Uterus (tissue), 4 donors: ENCODE data around the gene RAB34. TPM values are rescaled to one million over a fixed set of nuclear protein-coding genes. Genes with fewer than 3 reads are reported as not detected.
"Not testable (repeated sequence)": the region's sequence is repeated elsewhere in the genome, so short reads cannot be mapped to it uniquely, and the experiment has no call there.

ENCODE experiments used
- DNase-seq, 2 donors: peaks; one replicate each; pipeline ENCODE4 v3.0.0-alpha.2; 2019 to 2020
- H3K27ac ChIP-seq, 2 donors: fragments of 200-600 bp; sonication (generic); 1 replicate in 1 of 2; 2 replicates in 1 of 2; pipeline ENCODE4 v1.5.1; 2016 to 2018
- H3K27me3 ChIP-seq, 2 donors: fragments of 200-600 bp; sonication (generic); one replicate each; pipeline ENCODE4 v1.5.1; 2018 to 2019; ENCODE audit warnings: control low read depth in 1 of 2
- H3K36me3 ChIP-seq, 2 donors: fragments of 200-600 bp; sonication (generic); one replicate each; pipeline ENCODE4 v1.5.1; 2019; ENCODE audit warnings: control low read depth in 1 of 2
- H3K4me1 ChIP-seq, 2 donors: fragments of 200-600 bp; sonication (generic); one replicate each; pipeline ENCODE4 v1.5.1; 2018 to 2019; ENCODE audit warnings: control low read depth in 1 of 2
- H3K4me3 ChIP-seq, 2 donors: fragments of 200-600 bp; sonication (generic); 1 replicate in 1 of 2; 2 replicates in 1 of 2; pipeline ENCODE4 v1.5.1; 2018 to 2019; ENCODE audit warnings: mild to moderate bottlenecking in 1 of 2
- H3K9me3 ChIP-seq, 2 donors: fragments of 200-600 bp; sonication (generic); one replicate each; pipeline ENCODE4 v1.5.1; 2019; ENCODE audit warnings: control low read depth in 1 of 2
- POLR2A ChIP-seq, 2 donors: fragments of 450-650 bp; IDR thresholded peaks; one replicate each; pipeline ENCODE4 v1.6.1; 2016; ENCODE audit warnings: antibody characterized with exemption in 2 of 2, mild to moderate bottlenecking in 1 of 2, moderate library complexity in 1 of 2
- intact Hi-C: fragments of 100-400 bp; cut with DNase I; formaldehyde crosslinking; loops from one replicate; pipeline ENCODE4 v1.15.1; 2023; ENCODE audit warnings: low total_unique reads
- total RNA-seq, 4 donors: library from RNA; depleted of rRNA in 3 of 4; stranded (reverse); fragments of >200 nt in 3 of 4; gene quantifications; one replicate each; pipeline versions ENCODE4 v1.1.0 to v1.2.4, GENCODE V29; 2014 to 2023
- TF ChIP-seq, protein P1 (sequence below), 4 experiments: fragments of 200-600 bp in 2 of 4; fragments of 450-650 bp in 2 of 4; sonication (generic) in 2 of 4; IDR thresholded peaks; one replicate each; pipeline ENCODE4 v1.5.1; 2016 to 2019; ENCODE audit warnings: antibody characterized with exemption in 4 of 4, mild to moderate bottlenecking in 2 of 4, moderate library complexity in 1 of 4
- donor health status: DM: yes; HTN: yes; CAD: no.

RAB34 gene
- total RNA-seq, 4 donors from 2014 or later, result 113 to 411 (median 126) TPM

DNA sequence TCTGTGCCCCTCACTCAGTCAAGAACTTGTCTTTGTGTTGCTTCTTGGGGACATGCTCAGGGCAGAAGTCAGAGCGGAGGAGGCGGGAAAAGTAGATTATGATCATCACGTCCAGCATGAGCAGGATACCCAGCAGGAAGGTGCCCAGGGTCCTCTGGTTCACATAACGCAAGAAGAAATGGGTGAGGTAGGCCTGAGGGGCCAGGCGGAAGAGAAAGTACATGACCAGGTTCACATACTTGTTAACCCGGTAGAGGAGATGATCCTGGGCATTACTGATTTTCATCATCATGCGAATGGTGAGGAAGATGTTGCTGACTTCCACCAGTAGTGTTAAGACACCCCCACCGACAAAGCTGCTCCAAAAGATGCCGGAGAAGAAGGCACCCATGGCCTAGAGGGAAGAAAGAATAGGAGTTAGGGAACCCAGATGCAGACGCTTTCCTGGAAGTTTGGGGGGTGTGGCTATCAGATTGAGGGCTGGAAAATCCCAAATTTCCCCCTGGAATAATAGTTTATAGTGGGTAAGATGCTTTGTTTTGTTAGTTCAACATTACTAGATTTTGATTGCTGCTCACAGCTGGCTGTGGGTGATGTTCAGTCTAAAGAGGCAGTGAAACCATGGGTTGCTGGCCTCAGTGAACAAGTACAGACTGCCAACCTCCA is 7.0 kb upstream of the RAB34 start:
- DNase-seq, result no peak
- intact Hi-C loops, result no loop called here
- H3K27ac ChIP-seq, result peak overlapping the region in 1 of 2 donors; percentile 40
- H3K4me1 ChIP-seq, result peaks cover 8 to 32% of the 10 kb centered on the region in 2 donors
- no peaks in the 10 kb centered on the region for H3K36me3 ChIP-seq
- H3K9me3 ChIP-seq, result no peaks in the 10 kb centered on the region
- H3K4me3 ChIP-seq, result no peak overlapping the region
- TF ChIP-seq POLR2A (IDR thresholded peaks at IDR 0.05), result no peak
- H3K27me3 ChIP-seq, result no peaks in the 10 kb centered on the region

DNA sequence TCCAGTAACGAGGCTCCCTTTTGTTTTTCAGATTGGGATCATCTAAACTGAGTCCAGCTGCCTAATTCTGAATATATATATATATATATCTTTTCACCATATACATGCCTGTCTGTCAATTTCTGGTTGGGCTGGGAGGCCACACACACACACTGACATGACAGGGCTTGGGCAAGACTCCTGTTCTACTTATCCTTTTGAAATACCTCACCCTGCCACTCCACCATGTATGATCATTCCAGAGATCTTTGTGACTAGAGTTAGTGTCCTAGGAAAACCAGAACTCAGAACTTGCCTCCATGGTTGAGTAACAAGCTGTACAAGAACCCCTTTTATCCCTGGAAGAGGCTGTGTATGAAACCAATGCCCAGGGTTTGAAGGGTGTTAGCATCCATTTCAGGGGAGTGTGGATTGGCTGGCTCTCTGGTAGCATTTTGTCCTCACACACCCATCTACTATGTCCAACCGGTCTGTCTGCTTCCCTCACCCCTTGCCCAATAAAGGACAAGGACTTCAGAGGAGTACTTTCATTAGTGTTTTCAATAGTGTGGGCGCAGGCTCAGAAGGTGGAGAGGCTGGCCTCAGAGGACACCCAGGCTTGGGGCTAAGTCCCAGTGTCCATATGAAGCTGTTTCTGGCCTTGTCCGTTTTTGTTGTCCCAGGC is 6.3 kb upstream of the RAB34 start:
- H3K4me3 ChIP-seq, H3K27me3 ChIP-seq, DNase-seq, H3K9me3 ChIP-seq, intact Hi-C loops, H3K36me3 ChIP-seq, H3K27ac ChIP-seq: not testable (repeated sequence)
- H3K4me1 ChIP-seq, result peaks cover 8 to 32% of the 10 kb centered on the region in 2 donors

DNA sequence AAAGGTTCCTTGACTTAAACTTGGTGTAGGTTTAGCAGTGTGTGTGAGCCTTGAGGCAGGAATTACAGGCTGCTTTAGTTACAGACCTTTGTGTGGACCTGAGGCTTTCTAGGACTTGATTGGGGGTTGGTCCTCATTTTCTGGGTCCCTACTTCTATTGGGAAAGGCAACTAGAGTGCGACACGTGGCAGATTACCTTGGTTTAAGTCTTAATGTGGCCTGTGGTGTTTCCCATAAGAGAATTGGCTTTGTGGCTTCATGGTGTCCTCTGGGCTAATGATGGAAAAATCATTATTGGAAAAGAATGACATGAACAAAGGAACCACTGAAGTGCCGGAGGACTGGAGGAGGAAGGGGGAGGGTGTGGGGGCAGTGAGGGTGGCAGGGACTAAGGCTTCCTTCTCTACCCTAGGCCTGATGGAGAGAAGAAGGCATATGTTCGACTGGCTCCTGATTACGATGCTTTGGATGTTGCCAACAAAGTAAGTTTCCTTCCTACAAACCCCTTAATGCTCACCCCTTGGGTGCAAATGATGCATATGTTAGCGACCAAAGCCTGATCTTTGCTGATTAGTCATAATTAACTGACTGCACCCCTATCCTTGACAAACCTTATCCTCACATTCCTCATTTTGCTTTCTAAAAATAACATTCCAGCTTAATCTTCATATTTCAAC is 5.6 kb upstream of the RAB34 start:
- no peak for DNase-seq
- intact Hi-C loops, result no loop called here

DNA sequence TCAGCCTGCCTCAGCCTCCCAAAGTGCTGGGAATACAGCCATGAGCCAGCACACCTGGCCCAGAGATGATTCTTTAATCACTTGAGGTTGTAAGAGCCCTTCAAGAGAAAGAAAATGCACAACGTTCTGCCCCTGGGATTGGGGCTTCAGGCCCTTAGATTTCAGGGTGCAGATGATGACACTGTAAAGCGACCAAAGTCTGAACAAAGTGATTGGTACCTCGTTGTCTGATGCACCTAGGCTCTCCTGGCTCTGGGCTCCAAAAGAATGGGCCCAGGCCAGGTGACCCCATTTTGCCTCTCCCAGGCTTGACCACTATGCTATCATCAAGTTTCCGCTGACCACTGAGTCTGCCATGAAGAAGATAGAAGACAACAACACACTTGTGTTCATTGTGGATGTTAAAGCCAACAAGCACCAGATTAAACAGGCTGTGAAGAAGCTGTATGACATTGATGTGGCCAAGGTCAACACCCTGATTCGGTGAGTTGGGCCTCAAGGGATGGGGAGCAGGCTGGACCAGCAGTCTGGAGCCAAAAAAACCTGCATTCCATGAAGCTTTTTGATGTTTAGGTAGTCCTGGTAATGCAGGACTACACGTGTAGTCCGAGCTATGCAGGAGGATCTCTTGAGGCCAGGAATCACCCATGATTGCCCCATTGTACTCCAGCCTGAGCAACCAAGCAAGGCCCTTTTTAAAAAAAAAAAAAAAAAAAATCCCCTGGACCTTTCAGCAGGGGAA is 4.9 kb upstream of the RAB34 start:
- no peaks in the 10 kb centered on the region for H3K27me3 ChIP-seq
- no peak for DNase-seq
- TF ChIP-seq, protein P1, sequence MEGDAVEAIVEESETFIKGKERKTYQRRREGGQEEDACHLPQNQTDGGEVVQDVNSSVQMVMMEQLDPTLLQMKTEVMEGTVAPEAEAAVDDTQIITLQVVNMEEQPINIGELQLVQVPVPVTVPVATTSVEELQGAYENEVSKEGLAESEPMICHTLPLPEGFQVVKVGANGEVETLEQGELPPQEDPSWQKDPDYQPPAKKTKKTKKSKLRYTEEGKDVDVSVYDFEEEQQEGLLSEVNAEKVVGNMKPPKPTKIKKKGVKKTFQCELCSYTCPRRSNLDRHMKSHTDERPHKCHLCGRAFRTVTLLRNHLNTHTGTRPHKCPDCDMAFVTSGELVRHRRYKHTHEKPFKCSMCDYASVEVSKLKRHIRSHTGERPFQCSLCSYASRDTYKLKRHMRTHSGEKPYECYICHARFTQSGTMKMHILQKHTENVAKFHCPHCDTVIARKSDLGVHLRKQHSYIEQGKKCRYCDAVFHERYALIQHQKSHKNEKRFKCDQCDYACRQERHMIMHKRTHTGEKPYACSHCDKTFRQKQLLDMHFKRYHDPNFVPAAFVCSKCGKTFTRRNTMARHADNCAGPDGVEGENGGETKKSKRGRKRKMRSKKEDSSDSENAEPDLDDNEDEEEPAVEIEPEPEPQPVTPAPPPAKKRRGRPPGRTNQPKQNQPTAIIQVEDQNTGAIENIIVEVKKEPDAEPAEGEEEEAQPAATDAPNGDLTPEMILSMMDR (IDR thresholded peaks at IDR 0.05), result no peak
- TF ChIP-seq POLR2A (IDR thresholded peaks at IDR 0.05), result no peak
- no peak overlapping the region for H3K27ac ChIP-seq
- intact Hi-C loops, result no loop called here
- H3K4me1 ChIP-seq, result peaks cover 8 to 32% of the 10 kb centered on the region in 2 donors
- no peaks in the 10 kb centered on the region for H3K36me3 ChIP-seq
- H3K4me3 ChIP-seq, result no peak overlapping the region
- H3K9me3 ChIP-seq, result no peaks in the 10 kb centered on the region

More for the DNA sequence above, 5.6 kb upstream of the RAB34 start:
- no peaks in the 10 kb centered on the region for H3K36me3 ChIP-seq
- H3K4me3 ChIP-seq, result no peak overlapping the region
- H3K27ac ChIP-seq, result no peak overlapping the region
- no peaks in the 10 kb centered on the region for H3K27me3 ChIP-seq
- no peak for TF ChIP-seq POLR2A (IDR thresholded peaks at IDR 0.05)
- TF ChIP-seq, protein P1 (IDR thresholded peaks at IDR 0.05), result no peak
- H3K4me1 ChIP-seq, result peaks cover 8 to 32% of the 10 kb centered on the region in 2 donors
- no peaks in the 10 kb centered on the region for H3K9me3 ChIP-seq

DNA sequence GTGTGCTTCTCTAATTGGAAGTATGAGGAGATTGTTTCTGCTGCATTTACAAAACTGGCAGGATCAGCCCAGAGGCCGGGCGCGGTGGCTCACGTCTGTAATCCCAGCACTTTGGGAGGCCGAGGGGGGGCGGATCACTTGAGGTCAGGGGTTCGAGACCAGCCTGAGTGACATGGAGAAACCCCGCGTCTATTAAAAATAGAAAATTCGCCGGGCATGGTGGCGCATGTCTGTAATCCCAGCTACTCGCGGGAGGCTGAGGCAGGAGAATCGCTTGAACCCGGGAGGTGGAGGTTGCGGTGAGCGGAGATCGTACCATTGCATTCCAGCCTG is 3.3 kb upstream of the RAB34 start:
- Histone ChIP-seq H3K4me3 (peak overlapping the region; percentile 84 to 97), H3K4me1 (peaks cover 8 to 28% of the 10 kb centered on the region in 2 donors), H3K27ac (peak overlapping the region; percentile 92 to 94)
- intact Hi-C loops, DNase-seq, H3K36me3 ChIP-seq, H3K27me3 ChIP-seq, H3K9me3 ChIP-seq: not testable (repeated sequence)

DNA sequence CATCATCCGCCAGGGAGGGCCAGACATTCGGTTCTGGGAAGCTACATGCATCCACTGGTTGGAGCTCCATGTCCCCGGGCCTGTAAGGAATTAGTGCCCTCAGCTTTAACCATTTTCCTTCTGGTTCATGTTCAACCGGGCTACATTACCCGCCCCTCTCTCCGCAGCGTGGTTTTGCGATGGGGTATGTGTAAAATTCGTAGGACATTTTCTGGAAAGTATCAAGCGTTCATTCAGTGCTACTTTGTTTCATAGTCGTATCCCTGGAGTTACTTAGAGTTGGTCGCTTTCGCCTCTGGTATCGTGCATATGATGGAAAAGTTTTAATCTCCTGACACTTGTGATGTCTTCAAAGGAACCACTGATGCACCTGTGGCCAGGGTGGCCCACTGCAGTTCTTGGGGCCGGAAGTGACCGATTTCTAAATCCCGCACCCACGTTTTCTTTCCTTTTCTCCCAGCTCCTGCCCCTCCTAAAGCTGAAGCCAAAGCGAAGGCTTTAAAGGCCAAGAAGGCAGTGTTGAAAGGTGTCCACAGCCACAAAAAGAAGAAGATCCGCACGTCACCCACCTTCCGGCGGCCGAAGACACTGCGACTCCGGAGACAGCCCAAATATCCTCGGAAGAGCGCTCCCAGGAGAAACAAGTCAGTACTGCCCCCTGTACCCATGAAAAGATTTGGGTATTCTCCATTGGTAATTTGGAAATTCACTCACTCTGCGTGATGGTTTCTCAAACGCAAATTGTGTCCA is 2.8 kb upstream of the RAB34 start:
- intact Hi-C loops, result no loop called here
- Histone ChIP-seq H3K4me1 (peaks cover 5 to 23% of the 10 kb centered on the region in 2 donors), H3K27ac (peak overlapping the region; percentile 92 to 94)

More for the DNA sequence above, 2.8 kb upstream of the RAB34 start:
- Histone ChIP-seq H3K4me3 (peak overlapping the region; percentile 84 to 97), H3K27me3 (no peaks in the 10 kb centered on the region), H3K9me3 (no peaks in the 10 kb centered on the region), H3K36me3 (no peaks in the 10 kb centered on the region)
- no peak for TF ChIP-seq POLR2A (IDR thresholded peaks at IDR 0.05)
- TF ChIP-seq, protein P1 (IDR thresholded peaks at IDR 0.05), result no peak
- no peak for DNase-seq
